ENCODE measurements around the gene WFDC12.
A peak's percentile ranks its signal among the peaks of the same experiment; 100 is the strongest.

The WFDC12 gene

GRCh38 chr20:45138561-45139300 is 14.5 kb upstream of the WFDC12 start:
- peak; percentile 55 for TF ChIP-seq CTCF (conservative IDR thresholded peaks at IDR 0.05; ENCODE audit: low read length)
- DNase-seq (ENCODE audit: low read depth): no peak
- no peak overlapping the region for H3K4me3 ChIP-seq (ENCODE audit: low read length)

GRCh38 chr20:45136911-45137310 is 12.6 kb upstream of the WFDC12 start:
- TF ChIP-seq CTCF (conservative IDR thresholded peaks at IDR 0.05; ENCODE audit: low read length): no peak
- H3K4me3 ChIP-seq (ENCODE audit: low read length): no peak overlapping the region
- DNase-seq (ENCODE audit: low read depth): no peak

- no peak overlapping the region for H3K4me3 ChIP-seq (ENCODE audit: low read length)
- DNase-seq (ENCODE audit: low read depth): no peak
- TF ChIP-seq CTCF (conservative IDR thresholded peaks at IDR 0.05; ENCODE audit: low read length): no peak
These were observed 3.8 kb upstream of the WFDC12 start for GRCh38 chr20:45128099-45128498.

- TF ChIP-seq CTCF (conservative IDR thresholded peaks at IDR 0.05; ENCODE audit: low read length): no peak
- DNase-seq (ENCODE audit: low read depth): no peak
- H3K4me3 ChIP-seq (ENCODE audit: low read length): no peak overlapping the region
These were observed 2.9 kb downstream of the WFDC12 start for GRCh38 chr20:45121388-45121787.

GRCh38 chr20:45119556-45120266 is 4.6 kb downstream of the WFDC12 start:
- DNase-seq (ENCODE audit: low read depth): no peak
- H3K4me3 ChIP-seq (ENCODE audit: low read length): no peak overlapping the region
- TF ChIP-seq CTCF (conservative IDR thresholded peaks at IDR 0.05; ENCODE audit: low read length): no peak

GRCh38 chr20:45118028-45118427 is 6.2 kb downstream of the WFDC12 start:
- 0 out of 2 replicates have a peak, but pooled peaks have one; percentile 7 for TF ChIP-seq CTCF (conservative IDR thresholded peaks at IDR 0.05; ENCODE audit: low read length)
- DNase-seq (ENCODE audit: low read depth): no peak
- H3K4me3 ChIP-seq (ENCODE audit: low read length): no peak overlapping the region

- no peak overlapping the region for H3K4me3 ChIP-seq (ENCODE audit: low read length)
- no peak for DNase-seq (ENCODE audit: low read depth)
- TF ChIP-seq CTCF (conservative IDR thresholded peaks at IDR 0.05; ENCODE audit: low read length): no peak
These were observed 6.7 kb downstream of the WFDC12 start for GRCh38 chr20:45117581-45117980.

All from AG10803 (cell line).